Measurements from ENCODE around the gene CNOT4. TPM values are rescaled to one million over a fixed set of nuclear protein-coding genes. Genes with fewer than 3 reads are reported as not detected.

CNOT4 gene
- total RNA-seq, 1 donor from 2014 or later, result 33.4 TPM

DNA sequence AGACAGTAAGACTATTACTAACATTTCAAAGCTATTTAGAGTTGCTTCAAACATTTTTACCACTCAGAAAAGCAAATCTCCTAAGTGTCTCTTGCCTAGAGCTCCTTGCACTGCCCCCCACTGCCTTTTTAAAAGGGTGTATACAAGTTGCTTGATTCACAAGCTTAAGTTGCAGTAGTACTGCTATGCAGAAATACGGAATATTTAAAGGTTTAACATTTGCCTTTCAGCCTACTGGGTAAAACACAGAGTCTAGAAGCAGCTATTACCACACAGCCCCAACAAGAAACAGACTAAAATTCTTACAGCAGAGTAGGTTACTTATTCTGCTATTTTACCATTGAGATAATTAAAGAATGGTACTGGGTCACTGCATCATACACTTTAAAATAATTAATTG, 128.5 kb downstream of the CNOT4 start:
- no peaks in the 10 kb centered on the region for H3K27me3 Mint-ChIP-seq (ENCODE audit: low read depth)
- no peak overlapping the region for H3K27ac Mint-ChIP-seq
- H3K36me3 Mint-ChIP-seq, result no peaks in the 10 kb centered on the region
- H3K4me1 Mint-ChIP-seq, result peaks cover under 1% of the 10 kb centered on the region
- TF ChIP-seq, protein P1, sequence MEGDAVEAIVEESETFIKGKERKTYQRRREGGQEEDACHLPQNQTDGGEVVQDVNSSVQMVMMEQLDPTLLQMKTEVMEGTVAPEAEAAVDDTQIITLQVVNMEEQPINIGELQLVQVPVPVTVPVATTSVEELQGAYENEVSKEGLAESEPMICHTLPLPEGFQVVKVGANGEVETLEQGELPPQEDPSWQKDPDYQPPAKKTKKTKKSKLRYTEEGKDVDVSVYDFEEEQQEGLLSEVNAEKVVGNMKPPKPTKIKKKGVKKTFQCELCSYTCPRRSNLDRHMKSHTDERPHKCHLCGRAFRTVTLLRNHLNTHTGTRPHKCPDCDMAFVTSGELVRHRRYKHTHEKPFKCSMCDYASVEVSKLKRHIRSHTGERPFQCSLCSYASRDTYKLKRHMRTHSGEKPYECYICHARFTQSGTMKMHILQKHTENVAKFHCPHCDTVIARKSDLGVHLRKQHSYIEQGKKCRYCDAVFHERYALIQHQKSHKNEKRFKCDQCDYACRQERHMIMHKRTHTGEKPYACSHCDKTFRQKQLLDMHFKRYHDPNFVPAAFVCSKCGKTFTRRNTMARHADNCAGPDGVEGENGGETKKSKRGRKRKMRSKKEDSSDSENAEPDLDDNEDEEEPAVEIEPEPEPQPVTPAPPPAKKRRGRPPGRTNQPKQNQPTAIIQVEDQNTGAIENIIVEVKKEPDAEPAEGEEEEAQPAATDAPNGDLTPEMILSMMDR (IDR thresholded peaks at IDR 0.05; ENCODE audit: unreplicated experiment), result no peak
- no peak overlapping the region for H3K4me3 Mint-ChIP-seq
- no peak for DNase-seq (ENCODE audit: low spot score in 2 of 2, unreplicated experiment in 2 of 2)
- no peaks in the 10 kb centered on the region for H3K9me3 Mint-ChIP-seq

DNA sequence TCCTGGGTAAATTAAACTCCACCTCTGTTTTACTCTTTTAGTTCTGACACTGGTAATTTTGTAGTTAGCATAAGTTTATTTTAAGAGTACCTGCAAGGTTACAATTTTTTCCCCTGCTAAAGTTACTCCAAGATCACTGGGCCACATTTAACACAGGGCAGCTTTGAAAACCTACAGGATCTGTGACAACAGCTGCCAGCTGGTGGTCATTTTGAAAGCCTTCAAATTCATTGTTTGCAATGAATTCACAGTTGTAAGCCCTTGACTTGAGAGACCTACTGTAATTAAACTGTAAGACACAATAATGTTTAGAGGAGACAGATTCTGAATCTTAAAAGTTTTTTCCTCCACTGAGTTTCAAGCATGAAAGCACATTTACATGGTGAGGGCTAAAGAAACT, 129.6 kb downstream of the CNOT4 start:
- Mint-ChIP-seq H3K27ac (no peak overlapping the region), H3K36me3 (no peaks in the 10 kb centered on the region)

DNA sequence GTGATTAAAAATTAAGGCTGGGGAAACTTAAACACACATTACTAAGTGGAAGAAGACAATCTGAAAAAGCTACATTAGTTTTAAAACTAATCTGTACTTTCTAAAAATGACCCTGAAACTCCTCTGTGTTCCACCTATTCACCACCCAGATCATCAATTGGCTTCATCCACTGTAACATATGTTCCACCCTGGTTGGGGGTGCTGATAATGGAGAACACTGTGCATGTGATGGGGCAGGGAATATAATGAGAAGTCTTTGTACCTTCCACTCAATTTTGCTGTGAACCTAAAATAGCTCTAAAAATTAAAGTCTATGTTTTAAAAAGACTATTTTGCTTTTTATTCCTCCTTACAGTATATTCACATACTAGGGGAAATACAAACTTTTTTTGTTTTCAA, 132.7 kb downstream of the CNOT4 start:
- Mint-ChIP-seq H3K9me3 (no peaks in the 10 kb centered on the region), H3K27me3 (ENCODE audit: low read depth) (no peaks in the 10 kb centered on the region), H3K36me3 (peaks cover 2% of the 10 kb centered on the region), H3K4me1 (no peaks in the 10 kb centered on the region), H3K27ac (no peak overlapping the region), H3K4me3 (no peak overlapping the region)
- TF ChIP-seq, protein P1 (IDR thresholded peaks at IDR 0.05; ENCODE audit: unreplicated experiment), result no peak
- no peak for DNase-seq (ENCODE audit: low spot score in 2 of 2, unreplicated experiment in 2 of 2)

More for the DNA sequence above, 129.6 kb downstream of the CNOT4 start:
- no peaks in the 10 kb centered on the region for H3K9me3 Mint-ChIP-seq
- H3K27me3 Mint-ChIP-seq (ENCODE audit: low read depth), result no peaks in the 10 kb centered on the region
- no peak overlapping the region for H3K4me3 Mint-ChIP-seq
- TF ChIP-seq, protein P1 (IDR thresholded peaks at IDR 0.05; ENCODE audit: unreplicated experiment), result no peak
- DNase-seq (ENCODE audit: low spot score in 2 of 2, unreplicated experiment in 2 of 2), result no peak
- H3K4me1 Mint-ChIP-seq, result no peaks in the 10 kb centered on the region

DNA sequence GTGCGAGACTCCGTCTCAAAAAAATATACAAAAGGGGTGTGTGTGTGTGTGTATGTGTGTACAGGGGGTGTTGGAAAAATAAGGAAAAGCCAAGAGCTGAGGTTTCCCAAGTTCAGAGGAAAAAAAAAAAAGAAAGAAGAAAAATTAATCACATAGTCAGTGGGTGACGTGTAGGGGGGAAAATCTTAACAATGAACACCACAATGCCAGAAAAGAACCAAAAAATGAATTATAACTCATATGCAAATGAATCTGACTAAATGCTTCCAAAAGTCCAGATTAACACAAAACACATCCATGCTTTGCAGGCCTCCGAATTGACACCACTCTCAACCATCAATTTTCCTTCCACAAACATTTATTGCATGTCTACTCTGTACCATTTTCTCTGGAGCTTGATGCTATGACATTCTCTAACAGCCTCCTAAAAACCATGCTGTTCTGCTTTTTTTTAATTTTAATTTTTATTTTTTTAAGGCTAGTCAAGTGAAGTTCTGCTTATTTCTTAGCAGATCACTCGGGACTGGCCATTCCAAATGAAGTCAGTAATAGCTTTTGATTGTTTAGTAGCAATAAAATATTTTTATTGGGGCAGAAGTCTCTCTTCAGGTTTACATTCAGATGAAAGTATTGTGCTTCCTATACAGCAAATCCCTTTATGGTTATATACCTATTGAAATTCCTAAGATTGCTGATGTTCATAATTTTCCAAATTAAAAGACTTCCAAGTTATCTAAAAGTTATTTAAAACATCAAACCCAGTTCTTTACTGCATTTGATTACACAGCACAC, 133.8 kb downstream of the CNOT4 start:
- no peaks in the 10 kb centered on the region for H3K4me1 Mint-ChIP-seq
- no peaks in the 10 kb centered on the region for H3K27me3 Mint-ChIP-seq (ENCODE audit: low read depth)
- peaks cover 7% of the 10 kb centered on the region for H3K36me3 Mint-ChIP-seq

DNA sequence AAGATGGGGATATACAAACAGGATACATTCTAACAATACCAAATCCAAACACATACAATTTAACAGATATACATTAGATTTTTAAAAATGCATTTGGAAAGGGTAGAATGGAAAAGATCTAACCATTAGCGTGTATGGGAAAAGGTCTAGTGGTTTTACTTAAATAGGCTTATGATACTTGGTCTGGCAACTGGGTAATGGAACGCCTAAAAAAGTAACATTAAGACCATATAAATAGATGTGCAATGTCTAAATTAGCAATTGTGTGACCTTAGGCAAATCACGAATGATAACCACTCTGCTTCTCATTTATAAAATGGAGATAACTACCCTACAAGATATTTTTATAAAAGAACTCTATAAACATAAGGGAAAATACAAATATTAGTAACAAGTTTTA, 135.2 kb downstream of the CNOT4 start:
- H3K9me3 Mint-ChIP-seq, result no peaks in the 10 kb centered on the region
- peaks cover 7% of the 10 kb centered on the region for H3K36me3 Mint-ChIP-seq
- TF ChIP-seq, protein P1 (IDR thresholded peaks at IDR 0.05; ENCODE audit: unreplicated experiment), result no peak
- no peak overlapping the region for H3K4me3 Mint-ChIP-seq
- H3K4me1 Mint-ChIP-seq, result no peaks in the 10 kb centered on the region
- no peaks in the 10 kb centered on the region for H3K27me3 Mint-ChIP-seq (ENCODE audit: low read depth)
- DNase-seq (ENCODE audit: low spot score in 2 of 2, unreplicated experiment in 2 of 2), result no peak
- no peak overlapping the region for H3K27ac Mint-ChIP-seq

More for the DNA sequence above, 133.8 kb downstream of the CNOT4 start:
- Mint-ChIP-seq H3K9me3 (no peaks in the 10 kb centered on the region), H3K4me3 (no peak overlapping the region), H3K27ac (no peak overlapping the region)
- TF ChIP-seq, protein P1 (IDR thresholded peaks at IDR 0.05; ENCODE audit: unreplicated experiment), result no peak
- DNase-seq (ENCODE audit: low spot score in 2 of 2, unreplicated experiment in 2 of 2), result no peak
